ENCODE results near the gene AK1.
"Not testable (repeated sequence)": the region's sequence is repeated elsewhere in the genome, so short reads cannot be mapped to it uniquely, and the experiment has no call there.

The AK1 gene

GRCh38 chr9:127850286-127850830, 27.1 kb downstream of the AK1 start:
- DNase-seq (ENCODE audit: insufficient read length) (no peak), FAIRE-seq (no peak)
- TF ChIP-seq TAF1 (IDR thresholded peaks at IDR 0.05; ENCODE audit: borderline replicate concordance, low read depth, low read length), result no peak
- TF ChIP-seq POLR2AphosphoS5 (IDR thresholded peaks at IDR 0.05; ENCODE audit: low read depth, low read length), result no peak
- TF ChIP-seq POLR2A (IDR thresholded peaks at IDR 0.05; ENCODE audit: low read depth, low read length), result no peak

- TF ChIP-seq POLR2AphosphoS5 (IDR thresholded peaks at IDR 0.05; ENCODE audit: low read depth, low read length), result no peak
- DNase-seq (ENCODE audit: insufficient read length), result no peak
- no peak for FAIRE-seq
These were observed 28.5 kb downstream of the AK1 start for GRCh38 chr9:127848756-127849504.

DNA sequence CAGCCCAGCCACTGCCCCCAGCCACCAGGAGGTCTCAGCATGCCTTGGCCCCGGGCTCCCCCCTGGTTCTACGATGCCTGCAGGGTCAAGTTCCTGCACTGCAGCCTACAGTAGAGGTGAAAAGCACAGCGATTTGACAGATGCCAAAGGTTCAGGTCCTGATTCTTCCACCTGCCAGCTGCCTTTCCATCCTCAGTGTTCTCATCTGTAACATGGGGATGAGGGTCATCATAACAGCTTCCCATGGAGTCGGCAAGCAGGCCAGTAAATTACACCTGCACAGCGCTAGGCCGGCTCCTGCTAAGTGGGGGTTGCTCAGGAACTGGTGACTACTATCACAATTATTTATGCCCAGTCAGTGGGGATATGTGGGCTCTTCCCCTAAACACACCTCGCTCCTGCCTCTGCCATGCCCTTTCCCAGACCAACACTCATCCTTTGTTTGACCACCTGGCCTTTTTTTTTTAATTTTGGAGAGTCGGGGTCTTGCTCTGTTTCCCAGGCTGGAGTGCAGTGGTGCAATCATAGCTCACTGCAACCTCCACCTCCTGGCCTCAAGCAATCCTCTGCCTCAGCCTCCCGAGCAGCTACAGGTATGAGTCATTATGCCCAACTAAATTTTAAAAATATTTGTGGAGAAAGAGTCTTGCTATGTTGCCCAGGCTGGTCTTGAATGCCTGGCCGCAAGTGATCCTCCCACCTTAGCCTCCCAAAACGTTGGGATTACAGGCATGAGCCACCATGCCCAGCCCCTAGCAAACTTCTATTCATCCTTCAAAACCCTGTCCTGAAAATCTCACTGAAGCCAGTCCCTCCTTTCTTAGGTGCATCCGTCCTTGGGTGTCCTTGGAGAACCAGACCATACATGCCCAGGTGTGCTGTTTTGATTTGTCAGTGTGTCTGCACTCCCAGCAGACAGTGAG, 29.4 kb downstream of the AK1 start:
- no peak for TF ChIP-seq POLR2AphosphoS5 (IDR thresholded peaks at IDR 0.05; ENCODE audit: low read depth, low read length)
- no peak for DNase-seq (ENCODE audit: insufficient read length)
- FAIRE-seq, result no peak

DNA sequence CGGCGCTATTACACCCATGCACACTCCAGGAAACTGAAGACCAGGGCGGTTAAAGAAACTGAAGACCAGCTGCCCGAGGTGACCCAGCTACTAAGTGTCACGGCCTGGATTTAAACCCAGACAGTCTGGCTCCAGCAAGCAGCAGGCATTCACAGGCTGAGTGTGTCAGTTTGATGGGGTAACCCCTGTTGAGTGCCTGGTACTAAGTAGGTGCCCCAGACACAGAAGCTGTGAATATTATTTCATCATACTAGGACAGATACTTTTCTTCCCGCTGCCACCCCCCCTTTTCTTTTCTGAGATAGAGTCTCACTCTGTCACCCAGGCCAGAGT, 30.3 kb downstream of the AK1 start:
- DNase-seq (ENCODE audit: insufficient read length), result no peak

GRCh38 chr9:127846443-127847177, 30.9 kb downstream of the AK1 start:
- FAIRE-seq (no peak), DNase-seq (ENCODE audit: insufficient read length) (no peak)
- no peak for TF ChIP-seq TAF1 (IDR thresholded peaks at IDR 0.05; ENCODE audit: borderline replicate concordance, low read depth, low read length)
- no peak for TF ChIP-seq POLR2A (IDR thresholded peaks at IDR 0.05; ENCODE audit: low read depth, low read length)
- no peak for TF ChIP-seq POLR2AphosphoS5 (IDR thresholded peaks at IDR 0.05; ENCODE audit: low read depth, low read length)

More for the DNA sequence above, 30.3 kb downstream of the AK1 start:
- TF ChIP-seq POLR2AphosphoS5 (IDR thresholded peaks at IDR 0.05; ENCODE audit: low read depth, low read length) (no peak), POLR2A (IDR thresholded peaks at IDR 0.05; ENCODE audit: low read depth, low read length) (no peak), TAF1 (IDR thresholded peaks at IDR 0.05; ENCODE audit: borderline replicate concordance, low read depth, low read length) (no peak)
- FAIRE-seq, result no peak

DNA sequence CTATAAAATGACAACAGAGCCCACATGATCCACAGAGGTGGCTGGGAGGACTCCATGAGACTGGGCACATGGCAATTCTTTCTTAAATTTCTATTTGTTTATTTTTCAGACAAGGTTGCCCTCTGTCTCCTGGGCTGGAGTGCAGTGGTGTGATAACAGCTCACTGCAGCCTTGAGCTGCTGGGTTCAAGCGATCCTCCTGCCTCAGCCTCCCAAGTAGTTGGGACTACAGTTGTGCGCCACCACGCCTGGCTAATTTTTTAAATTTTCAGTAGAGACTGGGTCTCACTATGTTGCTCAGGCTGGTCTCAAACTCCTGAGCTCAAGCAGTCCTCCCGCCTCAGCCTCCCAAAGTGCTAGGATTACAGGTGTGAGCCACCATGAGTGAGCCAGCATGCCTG, 31.9 kb downstream of the AK1 start:
- FAIRE-seq; DNase-seq (ENCODE audit: insufficient read length): not testable (repeated sequence)

- DNase-seq (ENCODE audit: insufficient read length) (no peak), FAIRE-seq (no peak)
- TF ChIP-seq POLR2AphosphoS5 (IDR thresholded peaks at IDR 0.05; ENCODE audit: low read depth, low read length) (no peak), TAF1 (IDR thresholded peaks at IDR 0.05; ENCODE audit: borderline replicate concordance, low read depth, low read length) (no peak), POLR2A (IDR thresholded peaks at IDR 0.05; ENCODE audit: low read depth, low read length) (no peak)
These were observed 32.6 kb downstream of the AK1 start for GRCh38 chr9:127844821-127845359.

DNA sequence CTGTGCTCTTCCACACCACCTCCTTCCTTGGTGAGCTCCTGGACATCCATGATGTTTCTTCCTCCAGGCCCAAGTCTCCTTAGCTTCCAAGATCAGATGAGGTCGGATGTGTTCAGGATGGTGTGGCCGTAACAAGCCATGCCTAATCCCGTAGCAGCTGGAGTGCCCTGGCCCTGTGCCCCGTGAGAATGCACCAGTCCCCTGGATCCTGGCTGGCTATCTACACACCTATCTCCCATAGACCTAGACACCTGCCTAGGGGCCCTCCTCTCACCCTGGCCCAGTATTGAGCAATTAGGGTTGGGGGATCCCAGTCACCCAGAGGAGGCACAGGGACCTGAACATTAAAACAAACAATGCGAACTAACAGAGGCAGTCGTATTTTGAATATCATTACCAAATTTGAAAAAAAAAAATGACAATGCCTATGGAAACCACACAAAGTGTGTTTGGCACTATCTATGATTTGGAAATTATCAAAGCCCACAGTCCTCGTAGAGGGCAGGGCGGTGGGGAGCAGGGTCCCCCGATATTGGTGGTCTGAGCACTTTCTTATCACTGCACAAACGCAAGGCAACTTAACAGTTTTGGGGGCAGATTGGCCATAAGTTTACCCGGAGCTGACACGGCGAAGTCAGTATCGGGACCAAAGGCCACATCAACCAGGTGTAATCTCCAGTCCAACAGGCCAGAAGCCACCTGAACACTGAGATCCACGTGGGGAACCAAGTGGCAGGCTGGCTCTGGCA, 36.2 kb downstream of the AK1 start:
- no peak for FAIRE-seq
- TF ChIP-seq TAF1 (IDR thresholded peaks at IDR 0.05; ENCODE audit: borderline replicate concordance, low read depth, low read length), result no peak
- TF ChIP-seq POLR2AphosphoS5 (IDR thresholded peaks at IDR 0.05; ENCODE audit: low read depth, low read length), result no peak
- no peak for TF ChIP-seq POLR2A (IDR thresholded peaks at IDR 0.05; ENCODE audit: low read depth, low read length)
- no peak for DNase-seq (ENCODE audit: insufficient read length)

GRCh38 chr9:127838375-127839078, 38.9 kb downstream of the AK1 start:
- DNase-seq (ENCODE audit: insufficient read length) (no peak), FAIRE-seq (no peak)
- no peak for TF ChIP-seq POLR2AphosphoS5 (IDR thresholded peaks at IDR 0.05; ENCODE audit: low read depth, low read length)
- TF ChIP-seq TAF1 (IDR thresholded peaks at IDR 0.05; ENCODE audit: borderline replicate concordance, low read depth, low read length), result no peak
- TF ChIP-seq POLR2A (IDR thresholded peaks at IDR 0.05; ENCODE audit: low read depth, low read length), result no peak

- FAIRE-seq (no peak), DNase-seq (ENCODE audit: insufficient read length) (no peak)
- TF ChIP-seq POLR2A (IDR thresholded peaks at IDR 0.05; ENCODE audit: low read depth, low read length) (no peak), POLR2AphosphoS5 (IDR thresholded peaks at IDR 0.05; ENCODE audit: low read depth, low read length) (no peak), TAF1 (IDR thresholded peaks at IDR 0.05; ENCODE audit: borderline replicate concordance, low read depth, low read length) (no peak)
These were observed 40.1 kb downstream of the AK1 start for GRCh38 chr9:127837346-127837745.

DNA sequence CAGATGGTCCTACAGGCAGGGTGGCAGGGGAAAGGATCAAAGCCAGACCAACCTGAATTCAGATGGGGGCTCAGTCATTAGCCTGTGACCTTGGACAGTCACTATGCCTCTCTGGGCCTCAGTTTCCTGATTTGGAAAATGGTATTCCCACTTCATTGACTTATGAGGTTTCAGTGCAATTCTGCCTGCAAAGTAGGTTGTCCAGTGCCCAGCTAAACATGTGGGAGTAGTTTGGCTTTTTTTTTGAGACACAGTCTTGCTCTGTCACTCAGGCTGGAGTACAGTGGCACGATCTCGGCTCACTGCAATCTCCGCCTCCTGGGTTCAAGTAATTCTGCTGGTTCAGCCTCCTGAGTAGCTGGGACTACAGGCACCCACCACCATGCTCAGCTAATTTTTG, 40.9 kb downstream of the AK1 start:
- FAIRE-seq; DNase-seq (ENCODE audit: insufficient read length): not testable (repeated sequence)

Data from GM12892 (cell line).